HepG2 (cell line): ENCODE measurements around the gene ATP2A2. TPM values are rescaled to one million over a fixed set of nuclear protein-coding genes. Genes with fewer than 3 reads are reported as not detected.

Experiments
- ARID2 ChIP-seq: sonication (generic); formaldehyde crosslinking; IDR thresholded peaks from 2 replicates; pipeline ENCODE4 v1.8.1; 2022; ENCODE audit warnings: mild to moderate bottlenecking, missing genetic modification reagents, borderline replicate concordance
- CCAR2 ChIP-seq: fragments of 200-400 bp; formaldehyde crosslinking; optimal IDR thresholded peaks from 2 replicates; pipeline ENCODE3; 2018; ENCODE audit warnings: low read depth, mild to moderate bottlenecking, low read length, moderate library complexity
- SETDB1 ChIP-seq: sonication (generic); formaldehyde crosslinking; IDR thresholded peaks from 2 replicates; pipeline ENCODE4 v1.5.1; 2020; ENCODE audit warnings: missing genetic modification reagents, mild to moderate bottlenecking, borderline replicate concordance
- ZBTB40 ChIP-seq, 2 experiments: fragments of 450-650 bp in 1 of 2; sonication (generic) in 1 of 2; formaldehyde crosslinking in 1 of 2; IDR thresholded peaks; 2 replicates each; pipeline versions ENCODE4 v1.6.1 to v1.8.0; 2016 to 2022; ENCODE audit warnings: antibody characterized with exemption in 1 of 2, mild to moderate bottlenecking in 1 of 2, missing genetic modification reagents in 1 of 2
- polyA plus RNA-seq, 8 experiments: library from polyadenylated mRNA; depleted of rRNA in 3 of 8; stranded (reverse) in 7 of 8; unstranded in 1 of 8; fragments of >200 nt; fragmentation: Illumina TruSeq in 4 of 8; extraction: Trizol in 4 of 8; gene quantifications; 2 replicates each; pipeline versions ENCODE4 v1.2.1 to v1.2.3, GENCODE V29; 2011 to 2016; ENCODE audit warnings: low read depth in 4 of 8, missing spikeins in 1 of 8, mixed read lengths in 1 of 8; ENCODE audit not compliant: insufficient read depth in 1 of 8
- total RNA-seq, 5 experiments: library from RNA; depleted of rRNA; stranded (reverse); fragments of >200 nt; fragmentation: Illumina TruSeq; extraction: Trizol; gene quantifications; 2 replicates each; pipeline ENCODE4 v1.2.3, GENCODE V29; 2016; ENCODE audit warnings: low read depth in 1 of 5

Gene ATP2A2
- total and polyA plus RNA-seq, 2 of the 13 experiments (the other 11 are each of a cell fraction or from before 2014, with no cell fraction given): 35.4 to 85.5 TPM

- TF ChIP-seq CCAR2 (no peak), ZBTB40 (IDR thresholded peaks at IDR 0.05) (no peak), ZBTB40 (CRISPR knock-in tag; IDR thresholded peaks at IDR 0.05) (no peak), SETDB1 (CRISPR knock-in tag) (no peak), ARID2 (CRISPR knock-in tag) (no peak)
These were observed 64.2 kb downstream of the ATP2A2 start (continued) for GRCh38 chr12:110345176-110345661.
